Neural cell (in vitro differentiated cells): ENCODE measurements around the gene FLT1. TPM values are rescaled to one million over a fixed set of nuclear protein-coding genes. Genes with fewer than 3 reads are reported as not detected.

Experiments
- H2AFZ ChIP-seq: fragments of 200-600, 300-800 bp; sonication (generic), shearing (Covaris generic); 2 replicates; pipeline ENCODE4 v1.6.0; 2014; ENCODE audit warnings: low read depth, mild to moderate bottlenecking, antibody characterized with exemption, low read length, moderate library complexity
- H3F3A ChIP-seq: fragments of 200-600 bp; shearing (Covaris generic); 2 replicates; pipeline ENCODE4 v1.6.1; 2016; ENCODE audit warnings: mild to moderate bottlenecking, moderate library complexity, mixed read lengths, antibody characterized with exemption, low read length; ENCODE audit not compliant: insufficient read depth, poor library complexity, severe bottlenecking
- H3K27ac ChIP-seq: fragments of 200-600, 300-800 bp; sonication (generic), shearing (Covaris generic); 2 replicates; pipeline ENCODE4 v1.5.1; 2014; ENCODE audit warnings: mild to moderate bottlenecking, low read length, moderate library complexity
- H3K27me3 ChIP-seq: fragments of 300-800, 200-600 bp; sonication (generic), shearing (Covaris generic); 2 replicates; pipeline ENCODE4 v1.6.0; 2014; ENCODE audit warnings: mild to moderate bottlenecking, low read depth, low read length, moderate library complexity; ENCODE audit not compliant: insufficient read depth
- H3K36me3 ChIP-seq: fragments of 300-800, 200-600 bp; sonication (generic), shearing (Covaris generic); 2 replicates; pipeline ENCODE4 v1.5.1; 2014; ENCODE audit warnings: mild to moderate bottlenecking, antibody characterized with exemption, low read length, moderate library complexity; ENCODE audit not compliant: insufficient read depth
- H3K4me2 ChIP-seq: fragments of 300-800, 200-600 bp; sonication (generic), shearing (Covaris generic); 2 replicates; pipeline ENCODE4 v1.6.0; 2014; ENCODE audit warnings: mild to moderate bottlenecking, low read length
- H3K4me3 ChIP-seq: fragments of 300-800, 200-600 bp; sonication (generic), shearing (Covaris generic); 2 replicates; pipeline ENCODE4 v1.5.1; 2014; ENCODE audit warnings: mild to moderate bottlenecking, low read length, moderate library complexity
- H3K79me2 ChIP-seq: fragments of 200-600 bp; shearing (Covaris generic); replicated peaks from 2 replicates; pipeline ENCODE4 v1.6.0; 2014; ENCODE audit warnings: mild to moderate bottlenecking, low read length, moderate library complexity; ENCODE audit not compliant: insufficient read depth
- H3K9ac ChIP-seq: fragments of 300-800, 200-600 bp; sonication (generic), shearing (Covaris generic); 2 replicates; pipeline ENCODE4 v1.6.1; 2016; ENCODE audit warnings: mild to moderate bottlenecking, low read length, mixed read lengths
- H3K9me2 ChIP-seq: fragments of 200-600 bp; shearing (Covaris generic); 2 replicates; pipeline ENCODE4 v1.6.1; 2016; ENCODE audit warnings: mild to moderate bottlenecking, low read length, mixed read lengths; ENCODE audit not compliant: insufficient read depth
- H3K9me3 ChIP-seq: fragments of 200-600, 300-800 bp; sonication (generic), shearing (Covaris generic); 2 replicates; pipeline ENCODE4 v1.6.1; 2016; ENCODE audit warnings: mild to moderate bottlenecking, mixed run types, low read length, moderate library complexity, mixed read lengths
- H4K20me1 ChIP-seq: fragments of 200-600 bp; shearing (Covaris generic); 2 replicates; pipeline ENCODE4 v1.6.1; 2016; ENCODE audit warnings: mild to moderate bottlenecking, mixed run types; ENCODE audit not compliant: insufficient read depth
- CTCF ChIP-seq: fragments of 450-650 bp; IDR thresholded peaks from 2 replicates; pipeline ENCODE4 v1.5.1; 2014; ENCODE audit warnings: antibody characterized with exemption, mild to moderate bottlenecking, moderate library complexity; ENCODE audit not compliant: poor library complexity, severe bottlenecking
- EP300 ChIP-seq: fragments of 450-650 bp; conservative IDR thresholded peaks from 2 replicates; pipeline ENCODE4 v1.6.1; 2014; ENCODE audit warnings: antibody characterized with exemption, mild to moderate bottlenecking, moderate library complexity; ENCODE audit not compliant: poor library complexity, severe bottlenecking
- EZH2 ChIP-seq: fragments of 200-600, 300-800 bp; shearing (Covaris generic), sonication (generic); IDR thresholded peaks from 2 replicates; pipeline ENCODE4 v1.6.1; 2014; ENCODE audit warnings: antibody characterized with exemption, low read length, borderline replicate concordance, mild to moderate bottlenecking; ENCODE audit not compliant: insufficient read depth, poor library complexity, severe bottlenecking
- MXI1 ChIP-seq: fragments of 450-650 bp; conservative IDR thresholded peaks from 2 replicates; pipeline ENCODE4 v1.6.1; 2014; ENCODE audit warnings: antibody characterized with exemption, mild to moderate bottlenecking; ENCODE audit not compliant: poor library complexity, severe bottlenecking
- POLR2AphosphoS5 ChIP-seq: IDR thresholded peaks from 2 replicates; pipeline ENCODE4 v1.6.1; 2012
- RAD21 ChIP-seq: fragments of 450-650 bp; conservative IDR thresholded peaks from 2 replicates; pipeline ENCODE4 v1.6.1; 2014; ENCODE audit warnings: antibody characterized with exemption, mild to moderate bottlenecking, moderate library complexity
- REST ChIP-seq: IDR thresholded peaks from 2 replicates; pipeline ENCODE4 v1.6.1; 2012; ENCODE audit warnings: borderline replicate concordance
- SMC3 ChIP-seq: fragments of 450-650 bp; conservative IDR thresholded peaks from 2 replicates; pipeline ENCODE4 v1.6.1; 2014; ENCODE audit warnings: antibody characterized with exemption, mild to moderate bottlenecking, moderate library complexity; ENCODE audit not compliant: poor library complexity
- TAF1 ChIP-seq: IDR thresholded peaks from 2 replicates; pipeline ENCODE4 v1.6.1; 2012; ENCODE audit warnings: low read depth
- polyA plus RNA-seq: library from polyadenylated mRNA; depleted of rRNA; stranded (reverse); fragments of >200 nt; gene quantifications from 2 replicates; pipeline ENCODE4 v1.2.3, GENCODE V29; 2014

Gene FLT1
- polyA plus RNA-seq, 1 donor from 2014 or later = not detected

- Histone ChIP-seq H3K36me3 (no peaks in the 10 kb centered on the region), H3K27ac (no peak overlapping the region), H2AFZ (no peak overlapping the region), H3K4me3 (no peak overlapping the region), H3K27me3 (no peaks in the 10 kb centered on the region), H3F3A (no peaks in the 10 kb centered on the region), H3K9ac (no peak overlapping the region), H3K9me2 (no peaks in the 10 kb centered on the region), H3K79me2 (no peaks in the 10 kb centered on the region), H3K9me3 (no peaks in the 10 kb centered on the region), H3K4me2 (no peak overlapping the region), H4K20me1 (no peaks in the 10 kb centered on the region)
- TF ChIP-seq CTCF (no peak), MXI1 (no peak), EZH2 (no peak), RAD21 (no peak), EP300 (no peak), SMC3 (no peak), POLR2AphosphoS5 (no peak), TAF1 (no peak), REST (no peak)
Observed at GRCh38 chr13:28435917-28436316, 59.0 kb downstream of the FLT1 start.

GRCh38 chr13:28434926-28435325 is 60.0 kb downstream of the FLT1 start:
- Histone ChIP-seq H3K9me2 (no peaks in the 10 kb centered on the region), H3K9me3 (no peaks in the 10 kb centered on the region), H2AFZ (no peak overlapping the region), H3K4me2 (no peak overlapping the region), H3K36me3 (no peaks in the 10 kb centered on the region), H3K27me3 (no peaks in the 10 kb centered on the region), H3K9ac (no peak overlapping the region), H3K27ac (no peak overlapping the region), H3K79me2 (no peaks in the 10 kb centered on the region), H4K20me1 (no peaks in the 10 kb centered on the region), H3K4me3 (no peak overlapping the region), H3F3A (no peaks in the 10 kb centered on the region)
- TF ChIP-seq MXI1 = no peak
- TF ChIP-seq RAD21 = no peak
- no peak for TF ChIP-seq SMC3
- TF ChIP-seq CTCF = no peak
- peak; percentile 10 for TF ChIP-seq POLR2AphosphoS5
- no peak for TF ChIP-seq TAF1
- peak; percentile 27 for TF ChIP-seq EP300
- peak; percentile 19 for TF ChIP-seq REST
- TF ChIP-seq EZH2 = no peak
